Measurements from ENCODE around the gene PHACTR3.

DNA sequence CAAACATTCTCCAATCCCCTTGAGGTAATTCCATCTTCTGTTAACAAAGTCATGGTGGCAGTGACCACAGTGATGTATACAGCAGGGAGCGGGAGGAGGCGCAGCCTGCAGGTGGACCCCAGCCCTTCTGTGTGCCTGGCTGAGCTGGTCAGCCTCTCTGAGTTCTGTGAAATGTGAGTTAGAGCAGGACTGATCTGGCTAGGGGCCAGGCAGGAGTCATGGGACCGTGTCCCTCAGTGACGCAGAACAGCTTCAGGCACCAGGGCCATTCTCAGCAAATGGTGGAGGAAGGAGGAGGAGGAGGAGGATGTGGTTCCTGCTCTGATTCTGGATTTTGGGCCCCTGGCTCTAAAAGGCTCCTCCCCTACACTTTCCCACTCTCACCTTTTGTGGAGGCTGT is 6.9 kb downstream of the PHACTR3 start:
- TF ChIP-seq, protein P1, sequence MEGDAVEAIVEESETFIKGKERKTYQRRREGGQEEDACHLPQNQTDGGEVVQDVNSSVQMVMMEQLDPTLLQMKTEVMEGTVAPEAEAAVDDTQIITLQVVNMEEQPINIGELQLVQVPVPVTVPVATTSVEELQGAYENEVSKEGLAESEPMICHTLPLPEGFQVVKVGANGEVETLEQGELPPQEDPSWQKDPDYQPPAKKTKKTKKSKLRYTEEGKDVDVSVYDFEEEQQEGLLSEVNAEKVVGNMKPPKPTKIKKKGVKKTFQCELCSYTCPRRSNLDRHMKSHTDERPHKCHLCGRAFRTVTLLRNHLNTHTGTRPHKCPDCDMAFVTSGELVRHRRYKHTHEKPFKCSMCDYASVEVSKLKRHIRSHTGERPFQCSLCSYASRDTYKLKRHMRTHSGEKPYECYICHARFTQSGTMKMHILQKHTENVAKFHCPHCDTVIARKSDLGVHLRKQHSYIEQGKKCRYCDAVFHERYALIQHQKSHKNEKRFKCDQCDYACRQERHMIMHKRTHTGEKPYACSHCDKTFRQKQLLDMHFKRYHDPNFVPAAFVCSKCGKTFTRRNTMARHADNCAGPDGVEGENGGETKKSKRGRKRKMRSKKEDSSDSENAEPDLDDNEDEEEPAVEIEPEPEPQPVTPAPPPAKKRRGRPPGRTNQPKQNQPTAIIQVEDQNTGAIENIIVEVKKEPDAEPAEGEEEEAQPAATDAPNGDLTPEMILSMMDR (IDR thresholded peaks at IDR 0.05; ENCODE audit: low read length), result no peak
- TF ChIP-seq EZH2 (IDR thresholded peaks at IDR 0.05; ENCODE audit: borderline replicate concordance, low read length), result no peak

Data from OCI-LY1 (cell line).